GM19238 (cell line): Measurements from ENCODE around the gene ST6GAL1.

Source experiments
- DNase-seq: peaks from one replicate; pipeline ENCODE4 v3.0.0; 2011; ENCODE audit warnings: low spot score; ENCODE audit not compliant: insufficient read length

The ST6GAL1 gene

GRCh38 chr3:186915806-186916796 lies 14.2 kb upstream of the ST6GAL1 start:
- DNase-seq = no peak

- no peak for DNase-seq
These were observed 12.6 kb upstream of the ST6GAL1 start for GRCh38 chr3:186917512-186918312.

GRCh38 chr3:186920301-186920700 lies 10.0 kb upstream of the ST6GAL1 start:
- DNase-seq = no peak

GRCh38 chr3:186920796-186921195 lies 9.5 kb upstream of the ST6GAL1 start:
- DNase-seq = no peak

- no peak for DNase-seq
These were observed 8.7 kb upstream of the ST6GAL1 start for GRCh38 chr3:186921578-186921977.

- no peak for DNase-seq
These were observed 8.1 kb upstream of the ST6GAL1 start for GRCh38 chr3:186922224-186922623.

GRCh38 chr3:186922790-186923189 lies 7.5 kb upstream of the ST6GAL1 start:
- no peak for DNase-seq

- DNase-seq = no peak
These were observed 7.1 kb upstream of the ST6GAL1 start for GRCh38 chr3:186923241-186923640.

- no peak for DNase-seq
These were observed 4.5 kb upstream of the ST6GAL1 start for GRCh38 chr3:186925826-186926225.

GRCh38 chr3:186929186-186929585 lies 1.1 kb upstream of the ST6GAL1 start:
- DNase-seq = no peak

- DNase-seq = no peak
These were observed 641 bp upstream of the ST6GAL1 start for GRCh38 chr3:186929685-186930084.

GRCh38 chr3:186930641-186931531 lies 560 bp downstream of the ST6GAL1 start:
- peak; percentile 64 for DNase-seq

GRCh38 chr3:186931532-186932280 lies 1.4 kb downstream of the ST6GAL1 start:
- DNase-seq = peak; percentile 26

GRCh38 chr3:186932281-186933181 lies 2.2 kb downstream of the ST6GAL1 start:
- no peak for DNase-seq

GRCh38 chr3:186933816-186934215 lies 3.5 kb downstream of the ST6GAL1 start:
- no peak for DNase-seq

- no peak for DNase-seq
These were observed 4.8 kb downstream of the ST6GAL1 start for GRCh38 chr3:186935133-186935532.

- no peak for DNase-seq
These were observed 6.9 kb downstream of the ST6GAL1 start for GRCh38 chr3:186937017-186937875.

- no peak for DNase-seq
These were observed 8.4 kb downstream of the ST6GAL1 start for GRCh38 chr3:186938716-186939115.
